Panc1 (cell line): ENCODE results near the gene YWHAG. TPM values are rescaled to one million over a fixed set of nuclear protein-coding genes. Genes with fewer than 3 reads are reported as not detected.

Experiments used
- ATAC-seq: fragments of 200-7000 bp; cut with Tn5 transposase; 2 replicates; pipeline ENCODE4 v1.9.1; 2020; ENCODE audit warnings: mild to moderate bottlenecking, moderate library complexity
- BruUV-seq: library from RNA; stranded (reverse); fragments of 400-500 nt; replicated peaks from 2 replicates; lab custom pipeline; 2021; lab: Mats Ljungman, UMichigan
- CTCF ChIA-PET: fragments of 300-600 bp; sonication (Branson Sonifier 250); formaldehyde crosslinking; loops from one replicate; lab custom pipeline; 2022; ENCODE audit warnings: antibody characterized with exemption; lab: Charles Lee
- POLR2A ChIA-PET: fragments of 300-600 bp; sonication (Branson Sonifier 250); formaldehyde crosslinking; loops from one replicate; lab custom pipeline; 2022; ENCODE audit warnings: antibody characterized with exemption; lab: Charles Lee
- DNase-seq: peaks from one replicate; pipeline ENCODE4 v3.0.0-alpha.2; 2010; ENCODE audit warnings: low read depth, low spot score
- H3K27ac ChIP-seq: 2 replicates; pipeline ENCODE4 v1.5.1; 2011; ENCODE audit warnings: mild to moderate bottlenecking, low read length, inconsistent platforms
- H3K27me3 ChIP-seq: fragments of 200-500 bp; sonication (Bioruptor generic); 2 replicates; pipeline ENCODE4 v1.6.0; 2014; ENCODE audit warnings: low read length, inconsistent platforms; ENCODE audit not compliant: control insufficient read depth, insufficient read depth
- H3K36me3 ChIP-seq: fragments of 200-500 bp; sonication (Bioruptor generic); 2 replicates; pipeline ENCODE4 v1.5.1; 2014; ENCODE audit warnings: inconsistent platforms, mild to moderate bottlenecking, low read length, moderate library complexity; ENCODE audit not compliant: control insufficient read depth, insufficient read depth
- H3K4me1 ChIP-seq: 2 replicates; pipeline ENCODE4 v1.5.1; 2011; ENCODE audit warnings: inconsistent platforms, mild to moderate bottlenecking, low read length, moderate library complexity; ENCODE audit not compliant: control insufficient read depth, insufficient read depth
- H3K4me3 ChIP-seq, 2 experiments: 2 replicates each; pipeline ENCODE4 v1.5.1; 2011 to 2012; ENCODE audit warnings: low read depth in 2 of 2, low read length in 2 of 2, mild to moderate bottlenecking in 2 of 2, inconsistent platforms in 1 of 2, moderate library complexity in 1 of 2
- H3K9me3 ChIP-seq: fragments of 200-500 bp; sonication (Bioruptor generic); 2 replicates; pipeline ENCODE4 v1.5.1; 2014; ENCODE audit warnings: low read depth, mild to moderate bottlenecking, inconsistent platforms, low read length, moderate library complexity; ENCODE audit not compliant: control insufficient read depth, insufficient read depth
- CTCF ChIP-seq: fragments of 450-650 bp; IDR thresholded peaks from 2 replicates; pipeline ENCODE4 v1.5.1; 2017; ENCODE audit warnings: mild to moderate bottlenecking
- POLR2AphosphoS5 ChIP-seq: IDR thresholded peaks from 2 replicates; pipeline ENCODE4 v1.6.1; 2012; ENCODE audit warnings: mild to moderate bottlenecking, low read depth, low read length, moderate library complexity
- SIN3A ChIP-seq: IDR thresholded peaks from 2 replicates; pipeline ENCODE4 v1.6.1; 2012; ENCODE audit warnings: low read depth, mild to moderate bottlenecking, low read length, moderate library complexity, borderline replicate concordance; ENCODE audit not compliant: insufficient read depth
- TCF7L2 ChIP-seq: IDR thresholded peaks from 2 replicates; pipeline ENCODE4 v1.6.1; 2011; ENCODE audit warnings: mild to moderate bottlenecking, low read depth, low read length, inconsistent platforms
- in situ Hi-C: cut with HindIII; loops from 2 replicates; pipeline ENCODE4 v1.10.0; 2016; ENCODE audit warnings: low sequenced_read_pairs, low pct_unique_long_range_greater_than_20kb
- intact Hi-C: fragments of 100-400 bp; cut with micrococcal nuclease; formaldehyde crosslinking; loops from one replicate; pipeline ENCODE4 v1.10.0; 2022; ENCODE audit not compliant: unreplicated experiment
- total RNA-seq: library from RNA; stranded (reverse); gene quantifications from one replicate; pipeline ENCODE4 v1.2.1, GENCODE V29; 2021; ENCODE audit not compliant: unreplicated experiment
- TF ChIP-seq, protein P1 (sequence below), 2 experiments: IDR thresholded peaks; 2 replicates each; pipeline ENCODE4 v1.6.1; 2011 to 2012; ENCODE audit warnings: low read depth in 2 of 2, control low read depth in 1 of 2, low read length in 1 of 2, mild to moderate bottlenecking in 1 of 2, moderate library complexity in 1 of 2; ENCODE audit not compliant: insufficient read depth in 1 of 2

Gene YWHAG
- total RNA-seq, 1 experiment from 2014 or later, result 210 TPM

- Histone ChIP-seq H3K4me1 (peaks cover 19% of the 10 kb centered on the region), H3K27me3 (no peaks in the 10 kb centered on the region), H3K36me3 (peaks cover 19% of the 10 kb centered on the region), H3K9me3 (no peaks in the 10 kb centered on the region), H3K4me3 (no peak overlapping the region), H3K27ac (no peak overlapping the region)
- ChIA-PET POLR2A (interaction anchor here (0.7 kb wide), 1 partner anchor 201 kb away, joined by 7 read pairs; no protein-coding TSS in a partner anchor), CTCF (no interaction called here)
- ATAC-seq (no peak), DNase-seq (no peak)
- BruUV-seq, result no TSS peak
- TF ChIP-seq SIN3A (no peak), POLR2AphosphoS5 (no peak), CTCF (no peak), TCF7L2 (no peak)
- TF ChIP-seq, protein P1, sequence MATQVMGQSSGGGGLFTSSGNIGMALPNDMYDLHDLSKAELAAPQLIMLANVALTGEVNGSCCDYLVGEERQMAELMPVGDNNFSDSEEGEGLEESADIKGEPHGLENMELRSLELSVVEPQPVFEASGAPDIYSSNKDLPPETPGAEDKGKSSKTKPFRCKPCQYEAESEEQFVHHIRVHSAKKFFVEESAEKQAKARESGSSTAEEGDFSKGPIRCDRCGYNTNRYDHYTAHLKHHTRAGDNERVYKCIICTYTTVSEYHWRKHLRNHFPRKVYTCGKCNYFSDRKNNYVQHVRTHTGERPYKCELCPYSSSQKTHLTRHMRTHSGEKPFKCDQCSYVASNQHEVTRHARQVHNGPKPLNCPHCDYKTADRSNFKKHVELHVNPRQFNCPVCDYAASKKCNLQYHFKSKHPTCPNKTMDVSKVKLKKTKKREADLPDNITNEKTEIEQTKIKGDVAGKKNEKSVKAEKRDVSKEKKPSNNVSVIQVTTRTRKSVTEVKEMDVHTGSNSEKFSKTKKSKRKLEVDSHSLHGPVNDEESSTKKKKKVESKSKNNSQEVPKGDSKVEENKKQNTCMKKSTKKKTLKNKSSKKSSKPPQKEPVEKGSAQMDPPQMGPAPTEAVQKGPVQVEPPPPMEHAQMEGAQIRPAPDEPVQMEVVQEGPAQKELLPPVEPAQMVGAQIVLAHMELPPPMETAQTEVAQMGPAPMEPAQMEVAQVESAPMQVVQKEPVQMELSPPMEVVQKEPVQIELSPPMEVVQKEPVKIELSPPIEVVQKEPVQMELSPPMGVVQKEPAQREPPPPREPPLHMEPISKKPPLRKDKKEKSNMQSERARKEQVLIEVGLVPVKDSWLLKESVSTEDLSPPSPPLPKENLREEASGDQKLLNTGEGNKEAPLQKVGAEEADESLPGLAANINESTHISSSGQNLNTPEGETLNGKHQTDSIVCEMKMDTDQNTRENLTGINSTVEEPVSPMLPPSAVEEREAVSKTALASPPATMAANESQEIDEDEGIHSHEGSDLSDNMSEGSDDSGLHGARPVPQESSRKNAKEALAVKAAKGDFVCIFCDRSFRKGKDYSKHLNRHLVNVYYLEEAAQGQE (IDR thresholded peaks at IDR 0.05; ENCODE audit: insufficient read depth in 1 of 2, low read depth in 2 of 2, low read length in 1 of 2), result no peak
- in situ Hi-C loops, result no loop called here
- intact Hi-C loops, result no loop called here
These were observed 4.3 kb downstream of the YWHAG start for GRCh38 chr7:76354516-76354915.

GRCh38 chr7:76353744-76354143, 5.0 kb downstream of the YWHAG start:
- peaks cover 19% of the 10 kb centered on the region; the same call in 1 of the 2 replicates for H3K4me1 ChIP-seq
- H3K9me3 ChIP-seq, result no peaks in the 10 kb centered on the region
- no peaks in the 10 kb centered on the region for H3K27me3 ChIP-seq
- no peak for ATAC-seq
- no peak overlapping the region for H3K4me3 ChIP-seq
- POLR2A ChIA-PET, result interaction anchor here (0.7 kb wide), 1 partner anchor 200 kb away, joined by 7 read pairs; no protein-coding TSS in a partner anchor
- no peak for TF ChIP-seq TCF7L2
- TF ChIP-seq SIN3A, result no peak
- no peak for TF ChIP-seq POLR2AphosphoS5
- TF ChIP-seq, protein P1 (IDR thresholded peaks at IDR 0.05; ENCODE audit: insufficient read depth in 1 of 2, low read depth in 2 of 2, low read length in 1 of 2), result no peak
- TF ChIP-seq CTCF, result no peak
- intact Hi-C loops (no loop called here), in situ Hi-C loops (no loop called here)
- no peak overlapping the region for H3K27ac ChIP-seq
- peaks cover 19% of the 10 kb centered on the region for H3K36me3 ChIP-seq
- CTCF ChIA-PET, result no interaction called here
- DNase-seq, result no peak
- BruUV-seq, result no TSS peak
